K562 (cell line): ENCODE measurements around the gene PAPOLB. TPM values are rescaled to one million over a fixed set of nuclear protein-coding genes. Genes with fewer than 3 reads are reported as not detected.
A peak's percentile ranks its signal among the peaks of the same experiment; 100 is the strongest.

ENCODE experiments used
- ATAC-seq: fragments of 200-7000 bp; cut with Tn5 transposase; 3 replicates; pipeline ENCODE4 v1.9.1; 2020; ENCODE audit warnings: moderate library complexity
- BruUV-seq: library from RNA; stranded (reverse); fragments of 400-500 nt; replicated peaks from 2 replicates; lab custom pipeline; 2021; lab: Mats Ljungman, UMichigan
- CTCF ChIA-PET: fragments of 300-600 bp; formaldehyde crosslinking; extraction: SDS; loops from one replicate; lab custom pipeline; 2021; ENCODE audit warnings: low intra/inter-chr PET ratio; lab: Yijun Ruan, JAX
- POLR2A ChIA-PET: fragments of 300-600, 350-650 bp; sonication (Branson Sonifier 250); formaldehyde crosslinking; extraction: SDS; loops from one replicate; lab custom pipeline; 2021; ENCODE audit warnings: antibody characterized with exemption, inconsistent platforms; lab: Yijun Ruan, JAX
- DNase-seq, 4 experiments: peaks; one replicate each; pipeline versions ENCODE4 v3.0.0 to v3.0.0-alpha.2; 2011 to 2018; ENCODE audit warnings: low spot score in 3 of 4, mixed read lengths in 3 of 4; ENCODE audit errors: extremely low read depth in 1 of 4
- FAIRE-seq: peaks from 2 replicates; lab custom pipeline; 2011; peaks lifted over from hg19 to GRCh38; lab: Jason Lieb, UNC
- H2AFZ ChIP-seq: 2 replicates; pipeline ENCODE4 v1.6.0; 2011; ENCODE audit warnings: low read depth, low read length, control low read depth, inconsistent platforms
- H3K27ac ChIP-seq: fragments of 200-600 bp; 3 replicates; pipeline ENCODE4 v1.8.0; 2011; ENCODE audit warnings: low read depth, mild to moderate bottlenecking, control low read depth, inconsistent platforms, low read length, moderate library complexity, mixed read lengths; ENCODE audit errors: extremely low read depth
- H3K27me3 ChIP-seq, 2 experiments: fragments of 300-600 bp in 1 of 2; 2 replicates in 1 of 2; 3 replicates in 1 of 2; pipeline versions ENCODE4 v1.6.0 to v1.8.0; 2011; ENCODE audit warnings: inconsistent platforms in 2 of 2, low read length in 2 of 2, mild to moderate bottlenecking in 1 of 2, mixed read lengths in 1 of 2, moderate library complexity in 1 of 2; ENCODE audit not compliant: control insufficient read depth in 2 of 2, insufficient read depth in 2 of 2
- H3K36me3 ChIP-seq: fragments of 300-600 bp; 3 replicates; pipeline ENCODE4 v1.8.0; 2011; ENCODE audit warnings: mild to moderate bottlenecking, low read length, inconsistent platforms; ENCODE audit not compliant: control insufficient read depth, insufficient read depth
- H3K4me1 ChIP-seq, 2 experiments: fragments of 200-600 bp in 1 of 2; replicated peaks in 1 of 2; 2 replicates in 1 of 2; 3 replicates in 1 of 2; pipeline versions ENCODE4 v1.5.1 to v1.8.0; 2011; ENCODE audit warnings: inconsistent platforms in 2 of 2, low read length in 2 of 2, mild to moderate bottlenecking in 1 of 2, mixed read lengths in 1 of 2, moderate library complexity in 1 of 2; ENCODE audit not compliant: control insufficient read depth in 2 of 2, insufficient read depth in 2 of 2
- H3K4me2 ChIP-seq: 2 replicates; pipeline ENCODE4 v1.6.1; 2011; ENCODE audit warnings: low read length, control low read depth, inconsistent platforms, mixed read lengths; ENCODE audit not compliant: insufficient read depth
- H3K4me3 ChIP-seq: fragments of 200-600 bp; sonication (generic), shearing (Covaris generic); 2 replicates; pipeline ENCODE4 v1.5.1; 2016; ENCODE audit warnings: control low read depth, inconsistent platforms
- H3K79me2 ChIP-seq: fragments of 200-600 bp; 3 replicates; pipeline ENCODE4 v1.8.0; 2011; ENCODE audit warnings: low read length, inconsistent platforms; ENCODE audit not compliant: control insufficient read depth, insufficient read depth
- H3K9ac ChIP-seq, 2 experiments: 2 replicates each; pipeline versions ENCODE4 v1.6.0 to v1.6.1; 2011; ENCODE audit warnings: low read depth in 2 of 2, low read length in 2 of 2, control low read depth in 1 of 2, inconsistent platforms in 1 of 2, mild to moderate bottlenecking in 1 of 2, mixed read lengths in 1 of 2; ENCODE audit not compliant: insufficient read depth in 1 of 2
- H3K9me1 ChIP-seq: one replicate; pipeline ENCODE4 v1.6.0; 2011; ENCODE audit warnings: inconsistent platforms, mild to moderate bottlenecking, low read length, moderate library complexity; ENCODE audit not compliant: control insufficient read depth, insufficient read depth
- H3K9me3 ChIP-seq: replicated peaks from 2 replicates; pipeline ENCODE4 v1.5.1; 2011; ENCODE audit warnings: low read depth, low read length, inconsistent platforms; ENCODE audit not compliant: control insufficient read depth, insufficient read depth
- H4K20me1 ChIP-seq: replicated peaks from 2 replicates; pipeline ENCODE4 v1.6.1; 2011; ENCODE audit warnings: low read length, inconsistent platforms, mixed read lengths; ENCODE audit not compliant: control insufficient read depth, insufficient read depth
- ASH1L ChIP-seq: fragments of 450-650 bp; IDR thresholded peaks from 2 replicates; pipeline ENCODE4 v1.6.1; 2018; ENCODE audit warnings: borderline replicate concordance, mild to moderate bottlenecking, low read depth; ENCODE audit not compliant: partially characterized antibody
- CEBPG ChIP-seq, 3 experiments: fragments of 200-800 bp in 1 of 3; sonication (Bioruptor generic) in 1 of 3; sonication (generic) in 1 of 3; formaldehyde crosslinking in 1 of 3; IDR thresholded peaks in 2 of 3; conservative IDR thresholded peaks in 1 of 3; 2 replicates each; pipeline versions ENCODE4 v1.6.1 to v1.8.0; 2016 to 2022; ENCODE audit warnings: missing compliant biosample characterization in 2 of 3, missing genetic modification characterization in 2 of 3, mild to moderate bottlenecking in 1 of 3, missing genetic modification reagents in 1 of 3
- DIDO1 ChIP-seq: fragments of 450-650 bp; IDR thresholded peaks from 2 replicates; pipeline ENCODE4 v1.6.1; 2016; ENCODE audit warnings: low read depth, missing biosample characterization, missing genetic modification characterization
- KLF1 ChIP-seq: fragments of 450-650 bp; IDR thresholded peaks from 2 replicates; pipeline ENCODE4 v1.6.1; 2016; ENCODE audit warnings: missing genetic modification characterization, missing compliant biosample characterization
- NFIC ChIP-seq: fragments of 450-650 bp; IDR thresholded peaks from 2 replicates; pipeline ENCODE4 v1.6.1; 2017; ENCODE audit warnings: mild to moderate bottlenecking, inconsistent platforms
- RBM39 ChIP-seq: fragments of 200-400 bp; formaldehyde crosslinking; optimal IDR thresholded peaks from 2 replicates; pipeline ENCODE3; 2018; ENCODE audit warnings: low read depth, low read length
- TAF9B ChIP-seq: fragments of 450-650 bp; IDR thresholded peaks from 2 replicates; pipeline ENCODE4 v1.6.1; 2018; ENCODE audit warnings: mild to moderate bottlenecking; ENCODE audit not compliant: partially characterized antibody
- ZNF41 ChIP-seq: fragments of 250-450 bp; sonication (Bioruptor Pico); conservative IDR thresholded peaks from 2 replicates; pipeline ENCODE4 v1.4.0; 2020; ENCODE audit warnings: mild to moderate bottlenecking
- WGBS: fragments of 100-300 bp; shearing (Covaris generic); methylation state at CpG from one replicate; pipeline ENCODE4 v1.1.6; 2016; ENCODE audit warnings: low coverage, mixed read lengths; ENCODE audit not compliant: insufficient coverage; ENCODE audit errors: missing lambda C conversion rate; 5-methylcytosine and 5-hydroxymethylcytosine counted together
- in situ Hi-C: fragments of 300-500 bp; cut with MboI; formaldehyde crosslinking; loops from 4 replicates; pipeline ENCODE4 v1.15.0; 2018; ENCODE audit warnings: inconsistent platforms, mixed read lengths
- intact Hi-C: fragments of 100-400 bp; cut with micrococcal nuclease; formaldehyde crosslinking; loops from 2 replicates; pipeline ENCODE4 v1.14.2; 2022
- polyA plus RNA-seq, 8 experiments: library from polyadenylated mRNA; depleted of rRNA in 4 of 8; stranded (reverse) in 5 of 8; unstranded in 3 of 8; fragments of >200 nt; fragmentation: Nextera tagmentation in 2 of 8; fragmentation: Illumina TruSeq in 1 of 8; extraction: Ambion mirVana in 2 of 8; extraction: Trizol in 1 of 8; gene quantifications; 2 replicates each; pipeline versions ENCODE4 v1.2.1 to v1.2.3, GENCODE V29; 2011 to 2014; ENCODE audit warnings: inconsistent platforms in 1 of 8, missing spikeins in 1 of 8
- total RNA-seq, 7 experiments: library from RNA; depleted of rRNA in 6 of 7; stranded (reverse); fragments of >200 nt in 6 of 7; fragmentation: Illumina TruSeq in 2 of 7; extraction: Trizol in 2 of 7; gene quantifications; 2 replicates each; pipeline versions ENCODE4 v1.2.1 to v1.2.3, GENCODE V29; 2011 to 2021; ENCODE audit warnings: low replicate concordance in 1 of 7

The PAPOLB gene
- total and polyA plus RNA-seq, 9 of the 15 experiments (the other 6 are each of a cell fraction or from before 2014, with no cell fraction given) = 0.04 to 0.33 (median 0.16) TPM; not detected in 4

- DNase-seq = no peak
- Histone ChIP-seq H3K9ac (0 out of 4 replicates have a peak overlapping the region, but pooled peaks of 1 of the 2 experiments have one; percentile 28), H3K9me1 (no peaks in the 10 kb centered on the region), H3K4me3 (no peak overlapping the region), H3K4me2 (no peak overlapping the region)
- ChIA-PET POLR2A (interaction anchor here (1.1 to 1.5 kb wide), 2 partner anchors 11 to 14 kb away, joined by 3 read pairs; no protein-coding TSS in a partner anchor), CTCF (interaction anchor here (0.6 kb wide), 1 partner anchor 212 kb away, joined by 3 read pairs; no protein-coding TSS in a partner anchor)
- FAIRE-seq = no peak
- TF ChIP-seq CEBPG (CRISPR knock-in tag; IDR thresholded peaks at IDR 0.05) = no peak
- TF ChIP-seq CEBPG (tag; conservative IDR thresholded peaks at IDR 0.05 in 1 of 2, IDR thresholded peaks at IDR 0.05 in 1 of 2) = no peak
- no peak for TF ChIP-seq RBM39
- peak; percentile 79 for TF ChIP-seq NFIC
- TF ChIP-seq ASH1L = no peak
- no peak for TF ChIP-seq DIDO1
- no peak for TF ChIP-seq KLF1 (tag)
- no peak for TF ChIP-seq TAF9B
- TF ChIP-seq ZNF41 = no peak
- TF ChIP-seq, all 486 proteins: peak for 1
- ATAC-seq = no peak
- Histone ChIP-seq H3K79me2 (no peaks in the 10 kb centered on the region), H3K4me1 (peaks cover 0 to 6% of the 10 kb centered on the region in 2 experiments; a peak in 2 of 5 replicates), H2AFZ (no peak overlapping the region), H3K9me3 (no peaks in the 10 kb centered on the region; the same call in 1 of the 2 replicates), H3K27ac (no peak overlapping the region), H3K27me3 (peaks cover 0 to 6% of the 10 kb centered on the region in 2 experiments; a peak in 2 of 5 replicates), H3K36me3 (no peaks in the 10 kb centered on the region), H4K20me1 (no peaks in the 10 kb centered on the region)
- BruUV-seq = no TSS peak
- intact Hi-C loops = loop anchor here (10.0 kb wide), 2 partner anchors 93 to 273 kb away; no protein-coding TSS in a partner anchor
- 7% methylated on average over 3 of the region's 3 CpGs for WGBS
- in situ Hi-C loops = no loop called here
Measured at GRCh38 chr7:4888161-4888560, 26.3 kb upstream of the PAPOLB start.
